Liver (tissue), 9 donors: ENCODE measurements around the gene FAM199X. TPM values are rescaled to one million over a fixed set of nuclear protein-coding genes. Genes with fewer than 3 reads are reported as not detected.

Experiments
- DNase-seq: peaks from one replicate; pipeline ENCODE4 v3.0.0-alpha.2; 2017; ENCODE audit warnings: low spot score
- H3K27ac ChIP-seq, 2 donors: one replicate each; pipeline ENCODE4 v1.7.0; 2013; ENCODE audit warnings: inconsistent platforms in 2 of 2, low read length in 2 of 2, control low read depth in 1 of 2, low read depth in 1 of 2, mild to moderate bottlenecking in 1 of 2
- H3K27me3 ChIP-seq, 4 donors: one replicate each; pipeline versions ENCODE4 v1.6.1 to v1.7.0; 2013; ENCODE audit warnings: low read length in 3 of 4, inconsistent platforms in 1 of 4, mild to moderate bottlenecking in 1 of 4, moderate library complexity in 1 of 4; ENCODE audit not compliant: control insufficient read depth in 4 of 4, insufficient read depth in 4 of 4
- H3K36me3 ChIP-seq, 4 donors: one replicate each; pipeline versions ENCODE4 v1.6.1 to v1.7.0; 2013; ENCODE audit warnings: low read length in 3 of 4, mild to moderate bottlenecking in 3 of 4, low read depth in 1 of 4, moderate library complexity in 1 of 4; ENCODE audit not compliant: control insufficient read depth in 4 of 4, insufficient read depth in 3 of 4
- H3K4me1 ChIP-seq, 4 donors: one replicate each; pipeline versions ENCODE4 v1.6.1 to v1.7.0; 2013; ENCODE audit warnings: low read length in 3 of 4, mild to moderate bottlenecking in 3 of 4, moderate library complexity in 1 of 4; ENCODE audit not compliant: control insufficient read depth in 4 of 4, insufficient read depth in 4 of 4
- H3K4me3 ChIP-seq, 3 donors: one replicate each; pipeline versions ENCODE4 v1.6.1 to v1.7.0; 2013; ENCODE audit warnings: low read length in 3 of 3, control low read depth in 1 of 3, low read depth in 1 of 3, mild to moderate bottlenecking in 1 of 3
- H3K9ac ChIP-seq, 2 donors: one replicate each; pipeline ENCODE4 v1.7.0; 2013; ENCODE audit warnings: low read length in 2 of 2, mild to moderate bottlenecking in 2 of 2, moderate library complexity in 2 of 2, control low read depth in 1 of 2, low read depth in 1 of 2
- H3K9me3 ChIP-seq, 4 donors: one replicate each; pipeline versions ENCODE4 v1.6.1 to v1.7.0; 2013; ENCODE audit warnings: low read length in 3 of 4; ENCODE audit not compliant: control insufficient read depth in 4 of 4
- EGR1 ChIP-seq, 2 donors: IDR thresholded peaks; 2 replicates each; pipeline ENCODE4 v1.6.1; 2016 to 2018; ENCODE audit warnings: antibody characterized with exemption in 2 of 2, low read depth in 2 of 2
- FOXA1 ChIP-seq: IDR thresholded peaks from 2 replicates; pipeline ENCODE4 v1.6.1; 2016; ENCODE audit warnings: antibody characterized with exemption
- FOXA2 ChIP-seq: IDR thresholded peaks from 2 replicates; pipeline ENCODE4 v1.6.1; 2016; ENCODE audit warnings: antibody characterized with exemption
- GABPA ChIP-seq, 2 donors: IDR thresholded peaks in 1 of 2; conservative IDR thresholded peaks in 1 of 2; 2 replicates each; pipeline ENCODE4 v1.6.1; 2016; ENCODE audit warnings: antibody characterized with exemption in 2 of 2, mild to moderate bottlenecking in 1 of 2, moderate library complexity in 1 of 2
- HNF4G ChIP-seq: IDR thresholded peaks from 2 replicates; pipeline ENCODE4 v1.6.1; 2016; ENCODE audit warnings: antibody characterized with exemption
- JUND ChIP-seq, 2 donors: IDR thresholded peaks; 2 replicates each; pipeline ENCODE4 v1.6.1; 2016; ENCODE audit warnings: antibody characterized with exemption in 2 of 2
- MAX ChIP-seq: IDR thresholded peaks from 2 replicates; pipeline ENCODE4 v1.6.1; 2016; ENCODE audit warnings: antibody characterized with exemption
- NR2F2 ChIP-seq: IDR thresholded peaks from 2 replicates; pipeline ENCODE4 v1.6.1; 2016; ENCODE audit warnings: antibody characterized with exemption
- RAD21 ChIP-seq, 2 donors: IDR thresholded peaks; 2 replicates each; pipeline ENCODE4 v1.6.1; 2016; ENCODE audit warnings: antibody characterized with exemption in 2 of 2, mild to moderate bottlenecking in 2 of 2
- RXRA ChIP-seq, 2 donors: IDR thresholded peaks; 2 replicates each; pipeline ENCODE4 v1.6.1; 2017 to 2018; ENCODE audit warnings: antibody characterized with exemption in 2 of 2, mild to moderate bottlenecking in 1 of 2
- SP1 ChIP-seq: IDR thresholded peaks from 2 replicates; pipeline ENCODE4 v1.6.1; 2018; ENCODE audit warnings: antibody characterized with exemption, mild to moderate bottlenecking
- TAF1 ChIP-seq: conservative IDR thresholded peaks from 2 replicates; pipeline ENCODE4 v1.6.1; 2016; ENCODE audit warnings: antibody characterized with exemption, mild to moderate bottlenecking
- YY1 ChIP-seq: IDR thresholded peaks from 2 replicates; pipeline ENCODE4 v1.6.1; 2016; ENCODE audit warnings: antibody characterized with exemption, mild to moderate bottlenecking
- WGBS: extraction: QIAGEN DNeasy Blood & Tissue Kit; methylation state at CpG from one replicate; pipeline ENCODE4 v1.1.7; 2013; 5-methylcytosine and 5-hydroxymethylcytosine counted together
- polyA plus RNA-seq, 2 donors: library from polyadenylated mRNA; stranded (reverse) in 1 of 2; unstranded in 1 of 2; fragments of 200-250 nt in 1 of 2; fragments of >200 nt in 1 of 2; fragmentation: Nextera tagmentation in 1 of 2; extraction: Ambion mirVana in 1 of 2; gene quantifications; one replicate each; pipeline versions ENCODE4 v1.2.1 to v1.2.3, GENCODE V29; 2013 to 2015
- total RNA-seq, 2 donors: library from RNA; depleted of rRNA; stranded (reverse); fragments of >200 nt; gene quantifications; one replicate each; pipeline ENCODE4 v1.2.3, GENCODE V29; 2014
- TF ChIP-seq, protein P1 (sequence below): IDR thresholded peaks from 2 replicates; pipeline ENCODE4 v1.6.1; 2016; ENCODE audit warnings: antibody characterized with exemption
- TF ChIP-seq, protein P2 (sequence below): IDR thresholded peaks from 2 replicates; pipeline ENCODE4 v1.6.1; 2016; ENCODE audit warnings: antibody characterized with exemption
- TF ChIP-seq, protein P3 (sequence below): IDR thresholded peaks from 2 replicates; pipeline ENCODE4 v1.6.1; 2016; ENCODE audit warnings: antibody characterized with exemption, mild to moderate bottlenecking
- TF ChIP-seq, protein P4 (sequence below): fragments of 150-350 bp; IDR thresholded peaks from 2 replicates; pipeline ENCODE4 v1.5.1; 2017; ENCODE audit warnings: improper control_type of control experiment, low read depth, low read length; ENCODE audit not compliant: missing input control
- donor health status: healthy.
- donor health status: healthy.
- donor health status: healthy.
- donor health status: healthy.
- donor health status: healthy.

FAM199X gene
- total and polyA plus RNA-seq, 4 donors, result 3.9 to 13.6 (median 7.9) TPM

DNA sequence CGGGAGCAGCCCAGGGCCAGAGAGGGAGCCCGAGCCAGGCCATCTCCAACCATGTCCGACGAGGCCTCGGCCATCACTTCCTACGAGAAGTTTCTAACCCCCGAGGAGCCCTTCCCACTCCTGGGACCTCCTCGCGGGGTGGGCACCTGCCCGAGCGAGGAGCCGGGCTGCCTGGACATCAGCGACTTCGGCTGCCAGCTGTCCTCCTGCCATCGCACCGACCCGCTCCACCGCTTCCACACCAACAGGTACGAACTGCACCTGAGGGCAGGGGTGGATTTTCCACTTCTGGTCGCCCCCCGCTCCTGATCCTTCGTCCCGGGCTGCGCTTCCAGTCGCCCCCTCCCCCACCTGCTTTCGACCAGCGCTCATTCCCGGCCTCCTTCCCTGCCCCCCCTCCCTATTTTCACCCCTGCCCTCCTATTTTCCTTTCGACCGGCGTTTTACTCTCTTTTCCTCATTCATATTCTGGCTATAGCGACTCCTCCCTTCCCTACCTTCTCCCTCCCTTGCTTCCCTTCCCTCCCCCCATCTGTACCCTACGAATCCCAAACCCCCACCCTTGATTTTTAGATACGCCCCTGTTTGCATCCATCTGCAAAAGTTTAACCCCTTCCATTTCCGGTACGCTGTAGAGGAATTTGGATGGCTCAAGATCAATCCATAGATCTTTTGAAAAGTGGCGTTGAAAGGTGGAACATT lies 633 bp downstream of the FAM199X start:
- TF ChIP-seq, protein P1, sequence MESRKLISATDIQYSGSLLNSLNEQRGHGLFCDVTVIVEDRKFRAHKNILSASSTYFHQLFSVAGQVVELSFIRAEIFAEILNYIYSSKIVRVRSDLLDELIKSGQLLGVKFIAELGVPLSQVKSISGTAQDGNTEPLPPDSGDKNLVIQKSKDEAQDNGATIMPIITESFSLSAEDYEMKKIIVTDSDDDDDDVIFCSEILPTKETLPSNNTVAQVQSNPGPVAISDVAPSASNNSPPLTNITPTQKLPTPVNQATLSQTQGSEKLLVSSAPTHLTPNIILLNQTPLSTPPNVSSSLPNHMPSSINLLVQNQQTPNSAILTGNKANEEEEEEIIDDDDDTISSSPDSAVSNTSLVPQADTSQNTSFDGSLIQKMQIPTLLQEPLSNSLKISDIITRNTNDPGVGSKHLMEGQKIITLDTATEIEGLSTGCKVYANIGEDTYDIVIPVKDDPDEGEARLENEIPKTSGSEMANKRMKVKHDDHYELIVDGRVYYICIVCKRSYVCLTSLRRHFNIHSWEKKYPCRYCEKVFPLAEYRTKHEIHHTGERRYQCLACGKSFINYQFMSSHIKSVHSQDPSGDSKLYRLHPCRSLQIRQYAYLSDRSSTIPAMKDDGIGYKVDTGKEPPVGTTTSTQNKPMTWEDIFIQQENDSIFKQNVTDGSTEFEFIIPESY, result no peak
- no peak for TF ChIP-seq HNF4G
- TF ChIP-seq MAX, result no peak
- TF ChIP-seq RXRA (IDR thresholded peaks at IDR 0.05), result no peak
- no peak for TF ChIP-seq GABPA (IDR thresholded peaks at IDR 0.05 in 1 of 2, conservative IDR thresholded peaks at IDR 0.05 in 1 of 2)
- no peak for TF ChIP-seq YY1
- TF ChIP-seq, protein P2, sequence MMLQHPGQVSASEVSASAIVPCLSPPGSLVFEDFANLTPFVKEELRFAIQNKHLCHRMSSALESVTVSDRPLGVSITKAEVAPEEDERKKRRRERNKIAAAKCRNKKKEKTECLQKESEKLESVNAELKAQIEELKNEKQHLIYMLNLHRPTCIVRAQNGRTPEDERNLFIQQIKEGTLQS, result no peak
- TF ChIP-seq JUND (IDR thresholded peaks at IDR 0.05), result no peak
- TF ChIP-seq, protein P3, sequence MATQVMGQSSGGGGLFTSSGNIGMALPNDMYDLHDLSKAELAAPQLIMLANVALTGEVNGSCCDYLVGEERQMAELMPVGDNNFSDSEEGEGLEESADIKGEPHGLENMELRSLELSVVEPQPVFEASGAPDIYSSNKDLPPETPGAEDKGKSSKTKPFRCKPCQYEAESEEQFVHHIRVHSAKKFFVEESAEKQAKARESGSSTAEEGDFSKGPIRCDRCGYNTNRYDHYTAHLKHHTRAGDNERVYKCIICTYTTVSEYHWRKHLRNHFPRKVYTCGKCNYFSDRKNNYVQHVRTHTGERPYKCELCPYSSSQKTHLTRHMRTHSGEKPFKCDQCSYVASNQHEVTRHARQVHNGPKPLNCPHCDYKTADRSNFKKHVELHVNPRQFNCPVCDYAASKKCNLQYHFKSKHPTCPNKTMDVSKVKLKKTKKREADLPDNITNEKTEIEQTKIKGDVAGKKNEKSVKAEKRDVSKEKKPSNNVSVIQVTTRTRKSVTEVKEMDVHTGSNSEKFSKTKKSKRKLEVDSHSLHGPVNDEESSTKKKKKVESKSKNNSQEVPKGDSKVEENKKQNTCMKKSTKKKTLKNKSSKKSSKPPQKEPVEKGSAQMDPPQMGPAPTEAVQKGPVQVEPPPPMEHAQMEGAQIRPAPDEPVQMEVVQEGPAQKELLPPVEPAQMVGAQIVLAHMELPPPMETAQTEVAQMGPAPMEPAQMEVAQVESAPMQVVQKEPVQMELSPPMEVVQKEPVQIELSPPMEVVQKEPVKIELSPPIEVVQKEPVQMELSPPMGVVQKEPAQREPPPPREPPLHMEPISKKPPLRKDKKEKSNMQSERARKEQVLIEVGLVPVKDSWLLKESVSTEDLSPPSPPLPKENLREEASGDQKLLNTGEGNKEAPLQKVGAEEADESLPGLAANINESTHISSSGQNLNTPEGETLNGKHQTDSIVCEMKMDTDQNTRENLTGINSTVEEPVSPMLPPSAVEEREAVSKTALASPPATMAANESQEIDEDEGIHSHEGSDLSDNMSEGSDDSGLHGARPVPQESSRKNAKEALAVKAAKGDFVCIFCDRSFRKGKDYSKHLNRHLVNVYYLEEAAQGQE, result no peak
- TF ChIP-seq SP1, result no peak
- no peak for TF ChIP-seq FOXA2
- TF ChIP-seq EGR1 (IDR thresholded peaks at IDR 0.05; ENCODE audit: low read depth in 2 of 2), result no peak
- TF ChIP-seq, protein P4, sequence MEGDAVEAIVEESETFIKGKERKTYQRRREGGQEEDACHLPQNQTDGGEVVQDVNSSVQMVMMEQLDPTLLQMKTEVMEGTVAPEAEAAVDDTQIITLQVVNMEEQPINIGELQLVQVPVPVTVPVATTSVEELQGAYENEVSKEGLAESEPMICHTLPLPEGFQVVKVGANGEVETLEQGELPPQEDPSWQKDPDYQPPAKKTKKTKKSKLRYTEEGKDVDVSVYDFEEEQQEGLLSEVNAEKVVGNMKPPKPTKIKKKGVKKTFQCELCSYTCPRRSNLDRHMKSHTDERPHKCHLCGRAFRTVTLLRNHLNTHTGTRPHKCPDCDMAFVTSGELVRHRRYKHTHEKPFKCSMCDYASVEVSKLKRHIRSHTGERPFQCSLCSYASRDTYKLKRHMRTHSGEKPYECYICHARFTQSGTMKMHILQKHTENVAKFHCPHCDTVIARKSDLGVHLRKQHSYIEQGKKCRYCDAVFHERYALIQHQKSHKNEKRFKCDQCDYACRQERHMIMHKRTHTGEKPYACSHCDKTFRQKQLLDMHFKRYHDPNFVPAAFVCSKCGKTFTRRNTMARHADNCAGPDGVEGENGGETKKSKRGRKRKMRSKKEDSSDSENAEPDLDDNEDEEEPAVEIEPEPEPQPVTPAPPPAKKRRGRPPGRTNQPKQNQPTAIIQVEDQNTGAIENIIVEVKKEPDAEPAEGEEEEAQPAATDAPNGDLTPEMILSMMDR, result no peak
- no peak for TF ChIP-seq TAF1
- TF ChIP-seq FOXA1, result no peak
- peak overlapping the region; percentile 3 to 39 for H3K9ac ChIP-seq
- H3K9me3 ChIP-seq, result no peaks in the 10 kb centered on the region
- peak overlapping the region; percentile 56 to 83 for H3K27ac ChIP-seq
- 1% methylated on average over 37 of the region's 37 CpGs for WGBS
- peaks cover 4 to 22% (median 18%) of the 10 kb centered on the region in 4 donors for H3K4me1 ChIP-seq
- DNase-seq, result no peak
- no peaks in the 10 kb centered on the region for H3K36me3 ChIP-seq
- peak overlapping the region; percentile 64 to 96 (median 84) for H3K4me3 ChIP-seq
- H3K27me3 ChIP-seq, result no peaks in the 10 kb centered on the region

- H3K9me3 ChIP-seq, result no peaks in the 10 kb centered on the region
- H3K4me1 ChIP-seq, result peaks cover 4 to 22% (median 18%) of the 10 kb centered on the region in 4 donors
- no peak overlapping the region for H3K9ac ChIP-seq
- H3K27ac ChIP-seq, result no peak overlapping the region
- no peaks in the 10 kb centered on the region for H3K27me3 ChIP-seq
- no peak for DNase-seq
- 33% methylated on average over 1 of the region's 1 CpG for WGBS
- no peaks in the 10 kb centered on the region for H3K36me3 ChIP-seq
- H3K4me3 ChIP-seq, result no peak overlapping the region
- TF ChIP-seq GABPA (IDR thresholded peaks at IDR 0.05 in 1 of 2, conservative IDR thresholded peaks at IDR 0.05 in 1 of 2), result no peak
- no peak for TF ChIP-seq JUND (IDR thresholded peaks at IDR 0.05)
- TF ChIP-seq YY1, result no peak
- TF ChIP-seq FOXA1, result no peak
- TF ChIP-seq, protein P3, result no peak
- TF ChIP-seq NR2F2, result no peak
- TF ChIP-seq RAD21 (IDR thresholded peaks at IDR 0.05), result no peak
- no peak for TF ChIP-seq MAX
- TF ChIP-seq, protein P2, result no peak
- TF ChIP-seq HNF4G, result no peak
These were observed 1.9 kb downstream of the FAM199X start for GRCh38 chrX:104168127-104168526.
